GM18508 (cell line): Measurements from ENCODE around the gene ACOT7.
"Not testable (repeated sequence)": the region's sequence is repeated elsewhere in the genome, so short reads cannot be mapped to it uniquely, and the experiment has no call there.

Experiments
- ATAC-seq: cut with Tn5 transposase; IDR thresholded peaks from one replicate; pipeline ENCODE4 v1.9.1; 2021; ENCODE audit warnings: moderate number of reproducible peaks; ENCODE audit not compliant: insufficient read depth, unreplicated experiment

The ACOT7 gene

DNA sequence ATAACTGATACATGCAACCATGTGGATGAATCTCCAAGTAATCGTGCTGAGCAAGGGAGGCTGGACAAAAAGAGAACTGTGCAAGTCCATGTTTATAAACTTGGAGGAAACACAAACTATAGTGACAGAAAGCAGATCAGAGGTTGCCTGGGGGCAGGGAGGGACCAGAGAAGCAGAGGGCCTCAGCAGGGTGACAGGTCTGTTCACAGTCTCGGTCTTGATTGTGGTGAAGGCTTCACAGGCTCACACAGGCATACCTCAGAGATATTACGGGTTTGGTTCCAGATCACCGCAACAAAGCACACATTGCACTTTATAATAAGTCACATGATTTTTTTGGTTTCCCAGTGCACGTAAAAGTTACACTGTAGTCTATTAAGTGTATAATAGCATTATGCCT lies 28.5 kb downstream of the ACOT7 start:
- no peak for ATAC-seq

- ATAC-seq, result not testable (repeated sequence)
Measured at GRCh38 chr1:6363085-6363884, 30.3 kb downstream of the ACOT7 start.

- ATAC-seq, result no peak
Measured at GRCh38 chr1:6361124-6361775, 32.3 kb downstream of the ACOT7 start.

- no peak for ATAC-seq
Measured at GRCh38 chr1:6360517-6361070, 33.0 kb downstream of the ACOT7 start.

DNA sequence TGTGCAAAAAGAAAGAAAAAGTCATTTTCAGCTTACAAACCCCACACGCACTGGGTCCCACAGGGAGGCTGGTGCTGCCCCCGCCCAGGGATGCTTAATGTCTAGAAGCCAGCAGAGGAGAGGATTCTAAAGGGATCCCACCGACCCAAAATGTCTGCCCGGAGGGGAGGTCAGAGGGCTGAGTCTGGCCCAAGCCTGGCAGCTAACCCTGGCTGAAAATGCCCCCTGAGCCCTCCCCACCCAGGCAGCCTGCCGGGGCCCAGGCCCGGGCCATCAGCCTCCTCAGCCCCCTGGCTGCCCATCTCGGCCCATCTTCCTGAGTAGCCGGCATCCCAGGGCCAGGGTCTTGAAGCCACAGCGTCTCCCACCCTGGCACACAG lies 33.5 kb downstream of the ACOT7 start:
- peak; percentile 24 for ATAC-seq

DNA sequence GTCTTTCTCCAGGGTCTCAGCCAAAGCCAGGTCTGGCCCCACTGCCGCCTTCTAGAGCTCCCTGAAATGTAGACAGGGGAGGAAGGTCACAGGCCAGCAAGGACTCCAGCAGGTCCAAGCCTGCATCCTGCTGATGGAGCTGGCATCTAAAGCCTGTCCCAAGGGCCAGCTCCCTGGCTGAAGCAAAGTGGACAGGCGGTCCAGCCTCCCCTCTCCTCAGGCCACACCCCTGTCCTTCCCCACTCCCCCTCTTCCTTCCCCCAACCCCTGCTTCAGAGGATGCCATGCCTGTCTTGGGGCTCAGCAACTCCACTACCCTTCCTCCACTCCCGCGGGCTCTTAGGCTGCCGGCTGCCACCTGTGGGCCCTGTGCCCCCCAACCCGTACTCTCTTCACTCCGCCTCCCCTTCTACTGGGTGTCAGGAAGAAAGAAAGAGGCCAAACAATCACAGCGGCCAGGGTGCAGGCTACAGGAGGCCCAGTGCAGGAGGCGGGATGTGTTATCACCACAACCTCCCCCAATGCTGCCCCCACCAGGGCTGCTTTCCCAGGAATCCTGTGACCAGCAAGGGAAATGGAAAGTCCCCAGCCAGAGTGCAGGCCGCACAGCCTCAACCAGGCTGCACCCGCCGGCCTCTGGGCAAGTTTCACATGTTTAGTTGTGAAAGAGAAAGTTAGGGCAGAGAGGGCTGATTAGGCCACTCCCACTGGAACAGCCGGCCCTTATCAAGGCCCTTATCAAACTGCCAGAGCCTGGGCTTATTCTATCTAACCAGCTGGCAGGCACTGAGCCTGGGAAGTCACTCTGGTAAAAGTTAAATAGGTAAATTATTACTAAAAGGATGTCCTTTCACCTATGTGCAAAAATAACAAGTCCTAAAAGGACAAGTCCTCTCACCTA lies 34.1 kb downstream of the ACOT7 start:
- ATAC-seq, result peak; percentile 66

DNA sequence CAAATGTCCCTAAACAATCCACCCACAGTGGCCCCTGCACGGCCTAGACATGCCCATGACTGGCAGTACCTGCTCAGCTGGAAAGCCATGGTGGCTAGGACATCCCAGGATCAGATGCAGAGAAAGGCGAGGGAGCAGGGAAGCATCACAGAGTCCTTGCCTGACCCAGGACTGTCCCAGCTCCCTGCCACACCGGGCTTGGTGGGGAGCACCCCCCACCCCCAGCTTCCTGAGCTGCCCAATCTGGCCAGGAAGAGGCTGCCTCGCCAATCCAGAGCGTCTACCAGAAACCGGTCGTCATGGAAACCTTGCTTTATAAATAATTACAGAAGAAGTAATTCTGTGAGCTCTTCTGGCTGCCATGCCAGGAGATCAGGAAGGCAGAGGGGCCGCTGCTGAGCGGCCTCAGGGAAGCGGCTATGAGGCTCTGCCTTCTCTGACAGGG lies 34.8 kb downstream of the ACOT7 start:
- ATAC-seq, result no peak

GRCh38 chr1:6358144-6358624 lies 35.4 kb downstream of the ACOT7 start:
- ATAC-seq, result no peak

DNA sequence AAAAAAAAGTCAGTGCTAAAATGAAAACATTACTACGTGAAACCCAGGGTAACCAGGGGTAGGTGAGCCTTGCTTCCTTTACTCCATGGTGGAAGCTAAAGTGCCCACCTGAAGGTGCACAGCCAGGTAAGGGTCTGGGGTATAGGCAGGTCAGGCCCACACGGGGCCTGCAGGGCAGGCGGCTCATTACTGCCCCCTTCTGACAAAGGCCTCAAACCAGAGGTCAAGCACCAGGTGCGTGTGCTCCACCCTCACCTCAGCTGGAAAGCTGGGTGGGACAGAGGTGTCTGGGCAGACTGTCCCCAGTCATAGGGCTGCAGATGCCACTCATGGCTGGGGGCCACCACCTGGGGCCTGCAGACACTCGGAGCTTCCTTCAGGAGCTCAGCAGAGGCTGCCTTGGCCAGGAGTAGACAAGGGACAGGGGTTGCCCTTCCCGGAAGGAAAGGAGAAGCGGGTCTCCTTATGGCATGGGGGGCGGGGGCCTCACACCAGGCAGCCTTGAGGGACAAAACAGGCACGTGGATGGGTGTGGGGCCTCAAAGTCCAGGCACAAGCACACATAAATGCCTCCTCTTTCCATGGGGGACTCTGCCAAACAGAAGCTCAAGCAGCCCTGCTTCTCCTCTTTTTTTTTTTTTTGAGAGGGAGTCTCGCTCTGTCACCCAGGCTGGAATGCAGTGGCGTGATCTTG lies 36.2 kb downstream of the ACOT7 start:
- no peak for ATAC-seq

- ATAC-seq, result no peak
Measured at GRCh38 chr1:6355621-6356020, 37.9 kb downstream of the ACOT7 start.

DNA sequence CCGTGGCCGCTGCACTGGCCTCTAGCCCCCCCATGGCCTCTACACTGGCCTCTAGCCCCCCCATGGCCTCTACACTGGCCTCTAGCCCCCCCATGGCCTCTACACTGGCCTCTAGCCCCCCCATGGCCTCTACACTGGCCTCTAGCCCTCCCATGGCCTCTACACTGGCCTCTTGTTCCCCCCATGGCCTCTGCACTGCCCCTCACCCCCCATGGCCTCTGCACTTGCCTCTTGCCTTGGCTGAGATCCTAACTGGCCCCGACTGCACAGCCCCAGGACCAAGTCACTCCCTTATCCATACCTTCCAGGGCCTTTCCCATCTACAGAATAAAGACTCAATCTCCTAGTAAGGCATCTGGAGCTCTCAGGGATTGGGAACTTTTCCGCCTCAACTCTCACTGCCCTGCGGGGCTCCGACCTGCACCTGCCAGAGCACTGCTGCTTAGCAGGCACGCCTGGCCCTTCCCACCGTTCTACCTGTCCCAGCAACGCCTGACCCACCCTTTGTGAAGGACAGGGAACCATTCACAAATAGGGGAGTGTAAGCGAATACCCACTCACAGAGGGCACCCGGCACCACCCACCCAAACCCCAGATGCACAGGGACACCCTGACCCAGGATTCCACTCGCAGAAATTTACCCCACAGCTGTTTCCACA lies 38.8 kb downstream of the ACOT7 start:
- ATAC-seq, result no peak

DNA sequence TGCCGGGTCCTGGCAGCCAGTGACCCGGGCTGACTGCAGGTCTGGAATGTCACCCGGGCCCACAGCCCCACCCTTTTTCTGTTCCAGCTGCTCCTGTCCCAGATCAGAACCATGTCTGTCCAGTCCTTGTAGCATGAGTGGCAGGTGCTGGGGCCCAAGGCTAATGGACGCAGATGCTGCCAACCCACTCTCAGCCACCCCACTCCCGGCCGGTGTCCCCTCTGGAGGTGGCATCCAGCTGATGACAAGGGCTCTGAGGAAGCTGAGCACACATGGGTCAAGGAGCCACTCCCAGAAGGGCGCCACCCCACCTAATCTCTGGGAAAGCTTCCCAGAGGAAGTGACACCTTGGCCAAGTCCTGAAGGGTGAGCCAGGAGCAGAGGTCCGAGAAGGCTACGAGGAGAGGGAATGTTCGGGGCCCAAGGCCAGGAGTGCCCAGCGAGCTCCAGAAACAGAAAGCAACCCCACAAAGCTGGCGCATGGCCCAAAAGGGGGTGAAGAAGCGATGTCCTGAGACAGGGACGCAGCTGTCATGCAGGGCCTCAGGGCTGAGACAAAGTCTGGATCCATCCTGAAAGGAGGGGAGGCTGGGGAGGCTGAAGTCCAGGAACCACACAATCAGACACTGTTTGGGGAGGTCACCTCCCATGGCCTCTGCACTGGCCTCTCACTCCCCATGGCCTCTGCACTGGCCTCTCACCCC lies 39.5 kb downstream of the ACOT7 start:
- no peak for ATAC-seq

- no peak for ATAC-seq
Measured at GRCh38 chr1:6353619-6353954, 40.0 kb downstream of the ACOT7 start.

DNA sequence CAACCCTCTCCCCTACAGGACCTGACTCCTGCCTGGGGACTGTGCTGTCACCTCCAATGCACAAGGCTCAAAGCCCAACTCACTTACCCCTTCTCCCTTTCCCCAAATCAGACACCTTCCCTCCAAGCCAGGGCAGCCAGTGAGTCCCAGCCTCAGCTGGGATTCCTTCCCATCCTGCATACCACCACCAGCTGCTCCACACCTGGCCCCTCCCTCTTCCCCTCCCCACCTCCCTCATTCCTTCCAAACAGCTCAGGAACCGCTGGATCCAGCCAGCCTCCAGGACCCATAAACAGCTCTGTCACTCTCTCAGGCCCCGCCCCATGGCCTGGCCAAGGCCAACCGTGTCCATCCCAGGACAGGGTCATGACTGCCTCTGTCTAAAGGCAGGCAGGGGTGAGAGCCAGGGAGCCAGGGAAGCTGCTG lies 41.4 kb downstream of the ACOT7 start:
- ATAC-seq, result no peak

GRCh38 chr1:6351480-6352137 lies 42.0 kb downstream of the ACOT7 start:
- ATAC-seq, result no peak

- no peak for ATAC-seq
Measured at GRCh38 chr1:6350416-6351088, 43.0 kb downstream of the ACOT7 start.

GRCh38 chr1:6349254-6349943 lies 44.2 kb downstream of the ACOT7 start:
- ATAC-seq, result no peak
